ENCODE measurements around the gene MSL3.

The MSL3 gene

DNA sequence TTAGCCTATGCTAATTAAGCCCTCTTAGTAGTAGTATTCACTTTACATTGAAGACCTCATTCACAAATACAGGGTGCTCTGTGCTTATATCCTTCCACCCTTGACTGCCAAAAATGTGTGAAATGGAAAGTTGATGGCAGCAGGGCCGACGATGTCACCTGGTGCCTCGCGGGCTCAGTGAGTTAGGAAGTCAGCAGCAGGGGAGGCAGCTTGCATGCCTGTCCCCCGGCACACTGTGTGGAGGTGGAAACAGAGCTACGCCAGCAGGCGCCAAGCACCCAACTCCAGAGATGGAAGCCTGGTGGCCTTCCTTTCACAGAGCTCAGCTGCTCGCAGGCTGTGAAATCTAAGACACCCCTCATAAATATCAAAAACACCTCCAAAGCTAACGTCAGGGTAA, 8.4 kb downstream of the MSL3 start:
- TF ChIP-seq TAF1 (IDR thresholded peaks at IDR 0.05; ENCODE audit: borderline replicate concordance, insufficient read depth, low read length) (no peak), FOXP2 (optimal IDR thresholded peaks at IDR 0.05; ENCODE audit: borderline replicate concordance, extremely low read depth, extremely low read length, insufficient read depth) (no peak), POLR2AphosphoS5 (IDR thresholded peaks at IDR 0.05; ENCODE audit: low read depth, low read length) (no peak), SIN3A (IDR thresholded peaks at IDR 0.05; ENCODE audit: borderline replicate concordance, insufficient read depth, low read length) (no peak)
- TF ChIP-seq, protein P1, sequence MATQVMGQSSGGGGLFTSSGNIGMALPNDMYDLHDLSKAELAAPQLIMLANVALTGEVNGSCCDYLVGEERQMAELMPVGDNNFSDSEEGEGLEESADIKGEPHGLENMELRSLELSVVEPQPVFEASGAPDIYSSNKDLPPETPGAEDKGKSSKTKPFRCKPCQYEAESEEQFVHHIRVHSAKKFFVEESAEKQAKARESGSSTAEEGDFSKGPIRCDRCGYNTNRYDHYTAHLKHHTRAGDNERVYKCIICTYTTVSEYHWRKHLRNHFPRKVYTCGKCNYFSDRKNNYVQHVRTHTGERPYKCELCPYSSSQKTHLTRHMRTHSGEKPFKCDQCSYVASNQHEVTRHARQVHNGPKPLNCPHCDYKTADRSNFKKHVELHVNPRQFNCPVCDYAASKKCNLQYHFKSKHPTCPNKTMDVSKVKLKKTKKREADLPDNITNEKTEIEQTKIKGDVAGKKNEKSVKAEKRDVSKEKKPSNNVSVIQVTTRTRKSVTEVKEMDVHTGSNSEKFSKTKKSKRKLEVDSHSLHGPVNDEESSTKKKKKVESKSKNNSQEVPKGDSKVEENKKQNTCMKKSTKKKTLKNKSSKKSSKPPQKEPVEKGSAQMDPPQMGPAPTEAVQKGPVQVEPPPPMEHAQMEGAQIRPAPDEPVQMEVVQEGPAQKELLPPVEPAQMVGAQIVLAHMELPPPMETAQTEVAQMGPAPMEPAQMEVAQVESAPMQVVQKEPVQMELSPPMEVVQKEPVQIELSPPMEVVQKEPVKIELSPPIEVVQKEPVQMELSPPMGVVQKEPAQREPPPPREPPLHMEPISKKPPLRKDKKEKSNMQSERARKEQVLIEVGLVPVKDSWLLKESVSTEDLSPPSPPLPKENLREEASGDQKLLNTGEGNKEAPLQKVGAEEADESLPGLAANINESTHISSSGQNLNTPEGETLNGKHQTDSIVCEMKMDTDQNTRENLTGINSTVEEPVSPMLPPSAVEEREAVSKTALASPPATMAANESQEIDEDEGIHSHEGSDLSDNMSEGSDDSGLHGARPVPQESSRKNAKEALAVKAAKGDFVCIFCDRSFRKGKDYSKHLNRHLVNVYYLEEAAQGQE (IDR thresholded peaks at IDR 0.05; ENCODE audit: insufficient read depth in 1 of 2, low read depth in 2 of 2, low read length in 2 of 2) = no peak

- TF ChIP-seq SIN3A (IDR thresholded peaks at IDR 0.05; ENCODE audit: borderline replicate concordance, insufficient read depth, low read length) (no peak), POLR2AphosphoS5 (IDR thresholded peaks at IDR 0.05; ENCODE audit: low read depth, low read length) (no peak), TAF1 (IDR thresholded peaks at IDR 0.05; ENCODE audit: borderline replicate concordance, insufficient read depth, low read length) (no peak), FOXP2 (optimal IDR thresholded peaks at IDR 0.05; ENCODE audit: borderline replicate concordance, extremely low read depth, extremely low read length, insufficient read depth) (no peak)
- TF ChIP-seq, protein P1 (IDR thresholded peaks at IDR 0.05; ENCODE audit: insufficient read depth in 1 of 2, low read depth in 2 of 2, low read length in 2 of 2) = no peak
Measured at GRCh38 chrX:11768039-11768438, 10.0 kb downstream of the MSL3 start.

- TF ChIP-seq, protein P1 (IDR thresholded peaks at IDR 0.05; ENCODE audit: insufficient read depth in 1 of 2, low read depth in 2 of 2, low read length in 2 of 2) = no peak
- no peak for TF ChIP-seq FOXP2 (optimal IDR thresholded peaks at IDR 0.05; ENCODE audit: borderline replicate concordance, extremely low read depth, extremely low read length, insufficient read depth)
- no peak for TF ChIP-seq POLR2AphosphoS5 (IDR thresholded peaks at IDR 0.05; ENCODE audit: low read depth, low read length)
- TF ChIP-seq TAF1 (IDR thresholded peaks at IDR 0.05; ENCODE audit: borderline replicate concordance, insufficient read depth, low read length) = no peak
- TF ChIP-seq SIN3A (IDR thresholded peaks at IDR 0.05; ENCODE audit: borderline replicate concordance, insufficient read depth, low read length) = no peak
Measured at GRCh38 chrX:11770320-11770719, 12.3 kb downstream of the MSL3 start.

DNA sequence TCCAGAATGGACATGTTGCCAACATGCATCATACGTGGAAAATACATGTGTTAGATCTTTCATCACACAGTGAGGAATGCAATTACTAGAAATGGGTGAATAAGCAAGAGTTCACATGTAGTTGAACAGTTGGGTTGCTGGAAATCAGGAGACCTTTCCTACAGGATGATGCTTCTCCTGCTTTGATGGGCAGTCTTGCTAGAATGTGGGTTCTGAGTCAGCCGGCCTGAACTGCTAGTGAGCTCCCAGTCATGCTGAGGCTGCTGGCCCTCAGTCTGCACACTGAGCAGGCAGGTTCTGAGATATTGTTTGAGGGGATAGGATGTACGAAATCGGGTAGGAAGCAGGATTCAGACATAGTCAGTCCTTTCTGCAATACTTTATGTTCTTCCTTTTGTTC, 20.2 kb downstream of the MSL3 start:
- TF ChIP-seq TAF1 (IDR thresholded peaks at IDR 0.05; ENCODE audit: borderline replicate concordance, insufficient read depth, low read length) (no peak), SIN3A (IDR thresholded peaks at IDR 0.05; ENCODE audit: borderline replicate concordance, insufficient read depth, low read length) (no peak), FOXP2 (optimal IDR thresholded peaks at IDR 0.05; ENCODE audit: borderline replicate concordance, extremely low read depth, extremely low read length, insufficient read depth) (no peak), POLR2AphosphoS5 (IDR thresholded peaks at IDR 0.05; ENCODE audit: low read depth, low read length) (no peak)
- TF ChIP-seq, protein P1 (IDR thresholded peaks at IDR 0.05; ENCODE audit: insufficient read depth in 1 of 2, low read depth in 2 of 2, low read length in 2 of 2) = no peak

DNA sequence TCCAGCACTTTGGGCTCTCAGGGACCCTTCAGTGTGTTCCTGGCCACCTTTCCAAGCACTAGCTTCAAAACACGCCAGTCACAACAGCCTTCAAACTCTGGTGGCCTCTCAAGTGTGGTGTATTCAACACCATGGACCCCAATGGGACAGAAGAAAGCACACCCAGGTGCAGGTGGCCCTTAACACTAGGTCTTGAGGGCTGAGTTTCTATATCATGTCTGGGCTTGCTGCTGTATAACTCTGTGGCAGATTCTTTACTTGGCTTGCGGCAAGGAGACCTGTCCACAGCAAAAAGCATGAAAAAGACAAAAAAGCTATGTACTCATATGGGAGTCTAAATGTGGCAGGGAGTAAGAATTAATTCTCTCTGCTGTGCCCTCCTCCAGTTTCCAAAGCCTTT, 23.1 kb downstream of the MSL3 start:
- TF ChIP-seq POLR2AphosphoS5 (IDR thresholded peaks at IDR 0.05; ENCODE audit: low read depth, low read length) = no peak
- no peak for TF ChIP-seq SIN3A (IDR thresholded peaks at IDR 0.05; ENCODE audit: borderline replicate concordance, insufficient read depth, low read length)
- TF ChIP-seq, protein P1 (IDR thresholded peaks at IDR 0.05; ENCODE audit: insufficient read depth in 1 of 2, low read depth in 2 of 2, low read length in 2 of 2) = no peak
- TF ChIP-seq TAF1 (IDR thresholded peaks at IDR 0.05; ENCODE audit: borderline replicate concordance, insufficient read depth, low read length) = no peak

Data from PFSK-1 (cell line).